PC-9 (cell line): ENCODE data around the gene LMBRD2. TPM values are rescaled to one million over a fixed set of nuclear protein-coding genes. Genes with fewer than 3 reads are reported as not detected.

Experiments used
- BruUV-seq: library from RNA; stranded (reverse); fragments of 400-500 nt; replicated peaks from 2 replicates; lab custom pipeline; 2021; lab: Mats Ljungman, UMichigan
- CTCF ChIA-PET: fragments of 300-600 bp; sonication (Branson Sonifier 250); formaldehyde crosslinking; loops from one replicate; lab custom pipeline; 2022; ENCODE audit warnings: antibody characterized with exemption; lab: Charles Lee
- POLR2A ChIA-PET: fragments of 300-600 bp; sonication (Branson Sonifier 250); formaldehyde crosslinking; loops from one replicate; lab custom pipeline; 2022; ENCODE audit warnings: antibody characterized with exemption; ENCODE audit not compliant: unreplicated experiment; lab: Charles Lee
- DNase-seq, 2 experiments: peaks; one replicate each; pipeline versions ENCODE4 v3.0.0 to v3.0.0-alpha.2; 2015 to 2022; ENCODE audit warnings: mixed read lengths in 1 of 2
- H2AFZ ChIP-seq: fragments of 200-600 bp; sonication (generic); 2 replicates; pipeline ENCODE4 v1.8.1; 2017; ENCODE audit warnings: antibody characterized with exemption
- H3F3A ChIP-seq: fragments of 200-600 bp; sonication (generic); 2 replicates; pipeline ENCODE4 v1.8.1; 2017; ENCODE audit warnings: antibody characterized with exemption, mild to moderate bottlenecking, low read depth; ENCODE audit not compliant: insufficient read depth
- H3K27ac ChIP-seq: fragments of 200-600 bp; sonication (generic); 2 replicates; pipeline ENCODE4 v1.6.1; 2016; ENCODE audit warnings: mixed run types
- H3K27me3 ChIP-seq: fragments of 200-600 bp; sonication (generic); 2 replicates; pipeline ENCODE4 v1.6.1; 2016; ENCODE audit warnings: low read depth, mixed run types; ENCODE audit not compliant: insufficient read depth
- H3K36me3 ChIP-seq: fragments of 200-600 bp; sonication (generic); 2 replicates; pipeline ENCODE4 v1.6.1; 2016; ENCODE audit warnings: low read depth, mixed run types
- H3K4me1 ChIP-seq: fragments of 200-600 bp; sonication (generic); replicated peaks from 2 replicates; pipeline ENCODE4 v1.6.1; 2016; ENCODE audit warnings: mixed run types; ENCODE audit not compliant: insufficient read depth
- H3K4me2 ChIP-seq: fragments of 200-600 bp; sonication (generic); 2 replicates; pipeline ENCODE4 v1.6.1; 2017; ENCODE audit warnings: mixed run types
- H3K4me3 ChIP-seq: fragments of 200-600 bp; sonication (generic); 2 replicates; pipeline ENCODE4 v1.6.1; 2016; ENCODE audit warnings: mixed run types
- H3K79me2 ChIP-seq: fragments of 200-600 bp; sonication (generic); 2 replicates; pipeline ENCODE4 v1.6.1; 2017; ENCODE audit warnings: low read depth, mixed run types
- H3K9me2 ChIP-seq: fragments of 200-600 bp; sonication (generic); 2 replicates; pipeline ENCODE4 v1.8.1; 2017; ENCODE audit warnings: mild to moderate bottlenecking; ENCODE audit not compliant: insufficient read depth
- H3K9me3 ChIP-seq: fragments of 200-600 bp; sonication (generic); 2 replicates; pipeline ENCODE4 v1.8.1; 2016; ENCODE audit warnings: low read depth; ENCODE audit not compliant: insufficient read depth
- H4K20me1 ChIP-seq: fragments of 200-600 bp; sonication (generic); 2 replicates; pipeline ENCODE4 v1.8.1; 2017; ENCODE audit not compliant: insufficient read depth
- CTCF ChIP-seq: fragments of 200-600 bp; sonication (generic); conservative IDR thresholded peaks from 2 replicates; pipeline ENCODE4 v1.6.1; 2017; ENCODE audit warnings: mixed run types, antibody characterized with exemption, mild to moderate bottlenecking, moderate library complexity
- EZH2 ChIP-seq: fragments of 200-600 bp; sonication (generic); IDR thresholded peaks from 2 replicates; pipeline ENCODE4 v1.8.0; 2017; ENCODE audit warnings: antibody characterized with exemption, low read depth
- intact Hi-C: fragments of 100-400 bp; cut with micrococcal nuclease; formaldehyde crosslinking; loops from one replicate; pipeline ENCODE4 v1.10.0; 2022; ENCODE audit not compliant: unreplicated experiment
- total RNA-seq: library from RNA; stranded (reverse); gene quantifications from 2 replicates; pipeline ENCODE4 v1.2.3, GENCODE V29; 2021

LMBRD2 gene
- total RNA-seq, 1 experiment from 2014 or later: 18.0 TPM

- Histone ChIP-seq H3K27me3 (no peaks in the 10 kb centered on the region), H3K79me2 (peaks cover 15% of the 10 kb centered on the region), H3K4me1 (peaks cover 9% of the 10 kb centered on the region), H3K4me2 (no peak overlapping the region), H3K27ac (no peak overlapping the region), H3K9me2 (no peaks in the 10 kb centered on the region), H3K36me3 (no peaks in the 10 kb centered on the region), H2AFZ (no peak overlapping the region), H4K20me1 (no peaks in the 10 kb centered on the region), H3F3A (peaks cover 8% of the 10 kb centered on the region; the same call in 1 of the 2 replicates), H3K4me3 (no peak overlapping the region), H3K9me3 (no peaks in the 10 kb centered on the region)
- no TSS peak for BruUV-seq
- ChIA-PET CTCF (no interaction called here), POLR2A (no interaction called here)
- TF ChIP-seq CTCF: no peak
- intact Hi-C loops: loop anchor here (5.0 kb wide), 1 partner anchor 601 kb away; no protein-coding TSS in a partner anchor
- DNase-seq: no peak
Measured at GRCh38 chr5:36146390-36146789, 5.3 kb downstream of the LMBRD2 start.

GRCh38 chr5:36145311-36145710, 6.4 kb downstream of the LMBRD2 start:
- TF ChIP-seq CTCF (no peak), EZH2 (no peak)
- CTCF ChIA-PET: no interaction called here

GRCh38 chr5:36138900-36139683, 12.6 kb downstream of the LMBRD2 start:
- DNase-seq: no peak
- Histone ChIP-seq H3K27me3 (no peaks in the 10 kb centered on the region), H2AFZ (no peak overlapping the region), H4K20me1 (no peaks in the 10 kb centered on the region), H3K4me3 (no peak overlapping the region), H3K79me2 (no peaks in the 10 kb centered on the region), H3K4me1 (no peaks in the 10 kb centered on the region), H3K9me2 (no peaks in the 10 kb centered on the region; the same call in 1 of the 2 replicates), H3K36me3 (peaks cover 11% of the 10 kb centered on the region; the same call in 1 of the 2 replicates), H3K27ac (no peak overlapping the region), H3K9me3 (no peaks in the 10 kb centered on the region), H3F3A (no peaks in the 10 kb centered on the region), H3K4me2 (no peak overlapping the region)
- intact Hi-C loops: no loop called here
- no TSS peak for BruUV-seq
- POLR2A ChIA-PET: no interaction called here
- TF ChIP-seq CTCF (no peak), EZH2 (no peak)
- CTCF ChIA-PET: no interaction called here

More at GRCh38 chr5:36145311-36145710, 6.4 kb downstream of the LMBRD2 start:
- Histone ChIP-seq H3K27ac (no peak overlapping the region), H3K9me3 (no peaks in the 10 kb centered on the region), H3K79me2 (peaks cover 14% of the 10 kb centered on the region), H3K9me2 (no peaks in the 10 kb centered on the region), H3K4me3 (no peak overlapping the region), H4K20me1 (no peaks in the 10 kb centered on the region), H3F3A (no peaks in the 10 kb centered on the region), H2AFZ (no peak overlapping the region), H3K4me2 (no peak overlapping the region), H3K36me3 (peaks cover 11% of the 10 kb centered on the region; the same call in 1 of the 2 replicates), H3K27me3 (no peaks in the 10 kb centered on the region), H3K4me1 (peaks cover 4% of the 10 kb centered on the region)
- intact Hi-C loops: loop anchor here (5.0 kb wide), 1 partner anchor 602 kb away; no protein-coding TSS in a partner anchor
- DNase-seq: no peak
- POLR2A ChIA-PET: no interaction called here
- no TSS peak for BruUV-seq
